HG03064 (cell line): ENCODE data around the gene SHD.
"Not testable (repeated sequence)": the region's sequence is repeated elsewhere in the genome, so short reads cannot be mapped to it uniquely, and the experiment has no call there.

ENCODE experiments used
- ATAC-seq: cut with Tn5 transposase; IDR thresholded peaks from one replicate; pipeline ENCODE4 v1.9.1; 2021; ENCODE audit warnings: low read depth; ENCODE audit not compliant: unreplicated experiment

Gene SHD

DNA sequence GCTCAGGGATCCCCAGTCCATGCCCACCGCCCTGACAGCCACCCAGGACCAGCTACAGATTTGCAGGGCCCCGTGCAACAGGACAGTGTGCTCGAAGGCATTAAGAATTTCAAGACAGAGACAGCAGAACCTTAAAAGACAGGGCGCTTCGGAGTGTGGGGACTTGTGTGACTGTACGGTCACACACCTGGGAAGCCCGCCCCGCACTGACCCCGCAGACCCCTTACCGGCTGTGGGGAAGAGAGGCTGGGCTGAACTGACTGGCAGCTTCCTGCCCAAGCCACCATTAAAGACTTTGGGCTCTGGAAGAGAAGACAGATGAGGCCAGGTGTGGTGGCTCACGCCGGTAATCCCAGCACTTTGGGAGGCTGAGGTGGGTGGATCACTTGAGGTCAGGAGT lies 45.2 kb downstream of the SHD start:
- ATAC-seq, result no peak

DNA sequence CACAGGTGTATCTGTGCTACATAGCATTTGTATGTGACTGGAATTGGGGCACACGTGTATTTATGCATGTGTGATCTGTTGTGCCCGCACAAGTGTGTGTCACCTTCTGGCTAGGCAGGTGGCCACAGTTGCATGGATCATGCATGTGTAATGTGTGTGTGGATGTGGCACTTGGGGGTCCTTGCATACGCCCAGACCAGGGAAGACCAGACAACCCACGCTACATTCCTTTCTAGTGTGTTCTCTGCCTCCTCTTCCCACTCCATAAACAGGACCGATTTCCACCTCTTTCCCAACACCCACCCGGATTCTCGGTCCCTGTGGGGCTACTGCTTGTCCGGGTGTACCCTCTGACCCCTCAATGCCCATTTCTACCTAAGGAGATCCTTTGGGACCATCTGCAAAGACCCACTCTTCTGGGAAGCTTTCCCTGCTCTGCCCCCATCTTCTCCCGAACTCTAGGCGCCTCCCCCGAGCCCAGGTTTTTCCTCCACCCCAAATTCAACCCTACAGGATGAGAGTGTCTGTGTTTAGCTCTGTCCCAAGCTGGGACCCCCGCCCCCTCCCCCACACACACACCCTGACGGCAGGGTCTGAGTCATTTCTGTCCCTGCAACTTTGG lies 47.3 kb downstream of the SHD start:
- no peak for ATAC-seq

DNA sequence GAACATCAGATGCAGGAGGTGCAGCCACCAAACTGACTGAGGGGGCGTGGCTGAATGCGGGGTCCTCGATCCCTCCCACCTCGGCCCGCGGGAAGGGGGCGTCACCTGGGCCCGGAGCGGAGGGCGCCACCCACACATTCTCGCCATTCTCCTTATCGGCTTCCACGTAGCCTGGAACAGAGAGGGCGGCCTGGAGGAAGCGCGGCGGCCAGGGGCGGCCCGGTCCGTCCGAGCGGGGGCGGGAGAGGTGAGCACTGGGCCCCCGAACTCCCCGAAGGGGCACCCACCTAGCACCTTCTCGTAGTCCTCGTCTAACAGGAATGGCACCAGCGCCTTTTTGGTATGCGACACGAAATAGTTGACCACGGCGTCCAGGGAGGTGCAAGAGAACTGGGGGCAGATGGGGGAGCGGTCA lies 47.8 kb downstream of the SHD start:
- ATAC-seq, result no peak

DNA sequence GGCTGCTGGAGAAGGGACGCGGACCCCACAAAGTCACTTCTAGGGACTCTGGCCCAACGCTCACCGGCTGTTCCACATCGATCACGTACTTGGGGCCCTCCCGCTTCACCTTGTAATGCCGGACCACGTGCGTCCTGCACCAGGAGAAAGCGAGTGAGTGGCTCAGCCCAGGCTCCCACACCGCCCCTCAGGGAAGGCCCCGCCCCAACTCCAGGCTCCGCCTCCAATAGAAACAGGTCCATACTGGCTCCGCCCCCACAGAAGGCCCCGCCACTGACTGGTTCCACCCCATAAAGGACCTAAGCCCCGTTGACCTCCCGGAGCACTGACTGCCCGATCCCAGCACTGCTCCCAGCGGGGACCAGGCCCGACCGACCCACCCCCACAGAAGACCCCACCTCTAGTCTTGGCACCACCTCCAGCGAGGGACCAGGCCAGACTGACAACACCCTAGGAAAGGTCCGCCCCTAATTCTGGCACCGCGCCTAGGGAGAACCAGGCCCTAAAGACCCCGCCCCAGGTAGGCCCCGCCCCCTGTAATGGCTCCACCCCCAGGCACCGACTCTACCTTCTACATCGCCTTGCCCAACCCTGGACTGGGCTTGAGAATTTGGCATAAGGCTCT lies 48.3 kb downstream of the SHD start:
- ATAC-seq, result no peak

DNA sequence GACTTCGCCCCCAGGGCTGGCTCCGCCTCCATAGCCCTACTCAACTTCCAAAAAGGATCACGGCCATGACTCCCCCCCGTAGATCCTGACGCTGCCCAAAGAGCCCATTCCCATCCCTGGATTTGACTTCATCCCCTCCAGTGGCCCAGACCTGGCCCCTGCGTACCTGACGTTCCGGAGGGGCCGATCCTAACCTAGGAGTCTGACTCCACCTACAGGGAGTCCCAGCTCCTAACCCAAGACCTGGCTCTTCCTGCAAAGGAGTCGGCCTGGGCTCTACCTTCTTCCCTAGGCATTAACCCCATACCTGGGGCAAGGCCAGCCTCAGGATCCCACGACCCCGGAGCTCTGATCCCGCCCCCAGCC lies 48.8 kb downstream of the SHD start:
- no peak for ATAC-seq

DNA sequence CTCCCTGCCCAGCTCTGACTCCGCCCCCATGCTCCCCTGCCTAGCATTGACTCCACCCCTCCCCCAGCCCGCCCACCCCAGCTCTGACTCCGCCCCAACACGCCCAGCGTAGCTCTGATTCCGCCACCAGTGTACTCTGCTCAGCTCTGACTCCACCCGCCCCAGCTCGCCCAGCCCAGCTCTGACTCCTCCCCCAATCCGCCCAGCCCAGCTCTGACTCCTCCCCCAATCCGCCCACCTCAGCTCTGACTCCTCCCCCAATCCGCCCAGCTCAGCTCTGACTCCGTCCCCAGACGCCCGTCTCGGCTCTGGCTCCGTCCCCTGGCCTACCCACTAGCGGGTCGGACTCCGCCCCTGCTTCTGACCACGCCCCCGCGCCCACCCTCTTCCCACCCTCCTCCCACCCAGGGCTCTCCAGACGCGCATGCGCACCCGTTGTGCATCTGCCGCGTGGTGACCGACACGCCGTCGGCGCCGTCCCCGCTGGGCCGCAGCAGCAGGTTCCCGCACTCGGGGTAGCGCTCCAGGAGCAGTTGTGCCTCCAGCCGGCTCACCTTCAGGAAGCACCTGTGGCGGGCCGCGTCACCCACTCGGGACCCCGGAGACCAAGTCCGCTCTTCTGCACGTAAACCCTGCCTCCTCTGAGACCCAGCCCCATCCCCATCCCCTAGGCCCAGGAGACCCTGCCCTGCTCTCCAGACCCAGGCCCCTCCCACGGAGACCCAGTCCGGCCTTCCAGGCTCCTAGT lies 49.4 kb downstream of the SHD start:
- peak; percentile 65 for ATAC-seq

DNA sequence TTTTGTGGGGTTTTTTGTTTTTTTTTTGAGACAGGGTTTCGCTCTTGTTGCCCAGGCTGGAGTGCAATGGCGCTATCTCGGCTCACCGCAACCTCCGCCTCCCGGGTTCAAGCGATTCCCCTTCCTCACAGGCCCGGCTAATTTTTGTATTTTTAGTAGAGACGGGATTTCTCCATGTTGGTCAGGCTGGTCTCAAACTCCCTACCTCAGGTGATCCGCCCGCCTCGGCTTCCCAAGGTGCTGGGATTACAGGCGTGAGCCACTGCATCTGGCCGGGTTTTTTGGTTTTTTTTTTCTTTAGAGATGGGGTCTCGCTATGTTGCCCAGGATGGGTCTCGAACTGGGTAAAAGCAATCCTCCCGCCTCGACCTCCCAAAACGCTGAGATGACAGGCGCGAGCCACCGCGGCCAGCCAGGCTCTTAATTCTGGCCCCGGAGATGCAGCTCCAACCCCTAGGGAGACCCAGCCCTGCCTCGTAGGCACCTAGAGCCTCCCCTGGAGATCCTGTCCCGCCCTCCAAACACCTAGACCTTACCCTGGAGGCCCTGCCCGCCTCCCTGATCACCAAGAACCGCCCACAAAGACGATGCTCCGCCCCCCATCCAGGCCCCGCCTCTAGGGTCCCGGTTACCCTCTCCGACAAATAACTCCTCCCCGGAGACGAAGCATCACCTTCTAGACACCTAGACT lies 50.1 kb downstream of the SHD start:
- not testable (repeated sequence) for ATAC-seq

DNA sequence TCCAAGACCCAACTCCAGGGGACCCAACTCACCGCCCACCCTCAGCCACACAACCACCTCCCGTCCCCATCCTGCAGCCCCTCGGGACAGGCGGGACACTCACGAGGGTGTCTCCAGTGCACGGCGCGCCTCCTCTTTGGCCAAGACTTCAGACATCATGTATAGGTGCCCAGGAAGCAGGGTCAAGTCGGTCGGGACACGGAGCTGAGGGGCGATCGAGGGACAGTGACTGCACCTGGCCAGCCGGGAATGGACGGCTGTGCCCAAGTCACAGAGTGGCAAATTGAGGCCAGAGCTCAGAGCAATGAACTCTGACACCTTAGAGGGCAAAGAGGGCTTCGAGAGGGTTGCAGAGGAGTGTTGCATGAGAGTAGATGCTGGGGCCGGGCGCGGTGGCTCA lies 50.8 kb downstream of the SHD start:
- no peak for ATAC-seq

DNA sequence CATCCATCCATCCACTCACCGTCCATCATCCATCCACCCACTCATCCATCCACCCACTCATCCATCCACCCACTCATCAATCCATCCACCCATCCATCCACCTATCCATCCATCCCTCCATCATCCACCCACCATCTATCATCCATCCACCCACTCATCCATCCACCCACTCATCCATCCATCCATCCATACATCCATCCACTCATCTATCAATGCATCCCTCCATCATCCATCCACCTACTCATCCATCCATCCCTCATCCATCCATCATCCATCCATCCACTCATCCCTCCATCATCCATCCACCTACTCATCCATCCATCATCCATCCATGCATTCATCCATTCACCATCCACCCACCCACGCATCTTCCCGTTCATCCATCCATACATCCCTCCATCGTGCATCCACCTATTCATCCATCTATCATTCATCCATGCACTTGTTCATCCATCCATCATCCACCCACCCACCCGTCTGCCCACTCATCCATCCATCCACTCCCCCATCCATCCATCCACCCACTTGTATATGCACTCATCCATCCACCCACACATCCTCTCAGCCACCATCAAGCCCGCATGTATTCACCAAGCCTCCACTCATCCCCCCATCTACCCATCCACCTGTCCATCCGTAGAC lies 56.0 kb downstream of the SHD start:
- ATAC-seq, result no peak

DNA sequence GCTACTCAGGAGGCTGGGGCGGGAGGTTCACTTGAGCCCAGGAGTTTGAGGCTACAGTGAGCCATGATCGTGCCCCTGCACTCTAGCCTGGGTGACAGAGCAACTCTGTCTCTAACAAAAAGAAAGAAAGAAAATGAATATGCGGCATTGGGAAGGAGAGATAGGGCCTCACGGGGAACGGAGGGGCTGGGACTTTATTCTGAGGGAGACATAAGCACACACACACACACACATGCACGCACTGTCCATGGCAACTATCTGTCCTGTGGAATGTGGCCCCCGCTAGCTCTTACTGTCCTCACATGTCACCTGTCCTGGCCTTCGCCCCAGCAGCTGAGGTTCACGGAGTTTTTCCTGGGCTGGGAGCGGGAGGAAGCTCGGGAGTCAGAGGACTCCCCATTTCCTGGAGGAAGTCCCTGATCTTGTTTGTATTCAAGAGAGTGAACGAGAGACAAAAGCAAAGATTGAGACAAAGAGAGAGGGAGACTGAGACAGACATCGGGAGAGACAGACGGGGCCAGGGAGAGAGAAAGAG lies 58.9 kb downstream of the SHD start:
- ATAC-seq, result no peak

DNA sequence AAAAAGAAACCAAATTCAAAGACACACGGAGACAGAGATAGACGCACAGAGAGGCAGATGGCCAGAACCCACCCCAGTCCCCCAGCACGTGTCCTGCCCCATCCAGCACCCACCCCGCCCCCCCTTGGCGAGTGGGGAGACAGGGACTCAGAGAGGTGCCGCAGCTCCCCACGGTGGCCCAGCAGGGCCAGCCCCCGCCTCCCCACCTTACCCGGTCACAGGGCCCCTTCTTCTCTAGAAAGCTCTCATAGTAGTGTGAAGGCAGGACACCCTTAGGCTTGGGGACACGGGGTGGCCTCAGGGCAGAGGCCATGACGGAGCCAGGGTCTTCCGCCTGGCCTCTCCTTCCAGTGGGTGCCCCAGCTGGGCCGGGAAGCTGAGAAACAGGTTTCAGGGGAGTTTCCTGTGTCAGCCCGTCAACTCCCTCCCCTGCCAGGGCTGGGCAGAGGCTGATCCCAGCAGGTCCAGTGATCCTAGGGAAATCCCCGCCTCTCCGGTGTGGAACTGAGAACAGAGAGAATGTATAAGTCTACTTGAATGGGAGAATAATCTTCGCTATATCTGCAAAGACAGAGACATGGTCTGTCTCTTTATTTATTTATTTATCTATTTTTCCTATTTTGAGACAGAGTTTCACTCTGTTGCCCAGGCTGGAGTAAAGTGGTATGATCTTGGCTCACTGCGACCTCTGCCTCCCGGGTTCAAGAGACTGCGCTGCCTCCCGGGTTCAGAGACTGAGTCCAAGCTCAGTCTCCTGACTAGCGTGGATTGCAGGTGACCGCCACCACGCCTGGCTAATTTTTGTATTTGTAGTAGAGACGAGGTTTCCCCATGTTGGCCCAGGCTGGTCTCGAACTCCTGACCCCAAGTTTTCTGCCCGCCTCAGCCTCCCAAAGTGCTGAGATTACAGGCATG lies 59.6 kb downstream of the SHD start, which contains the start of gene STAP2:
STAP2 (minus strand) TSS at position 387 of the 915 bp plus-strand sequence; CDS start at position 313, 74 bp downstream.
- no peak for ATAC-seq
